GM12874 (cell line): ENCODE results near the gene MAST2.

ENCODE experiments used
- CTCF ChIP-seq: IDR thresholded peaks from 2 replicates; pipeline ENCODE4 v1.5.1; 2011; ENCODE audit warnings: low read depth, mild to moderate bottlenecking, control low read depth, low read length, moderate library complexity; ENCODE audit not compliant: insufficient read depth

The MAST2 gene

GRCh38 chr1:46002551-46003150 is 199.2 kb downstream of the MAST2 start:
- TF ChIP-seq CTCF, result no peak

GRCh38 chr1:46003315-46003714 is 199.9 kb downstream of the MAST2 start:
- no peak for TF ChIP-seq CTCF

- TF ChIP-seq CTCF, result no peak
Observed at GRCh38 chr1:46004492-46004891, 201.1 kb downstream of the MAST2 start.

GRCh38 chr1:46005594-46005993 is 202.2 kb downstream of the MAST2 start:
- no peak for TF ChIP-seq CTCF

GRCh38 chr1:46008585-46008984 is 205.2 kb downstream of the MAST2 start:
- no peak for TF ChIP-seq CTCF

- TF ChIP-seq CTCF, result no peak
Observed at GRCh38 chr1:46010611-46011010, 207.2 kb downstream of the MAST2 start.

- no peak for TF ChIP-seq CTCF
Observed at GRCh38 chr1:46011121-46011695, 207.8 kb downstream of the MAST2 start.
